Effector memory CD8-positive, alpha-beta T cell (primary cell): Measurements from ENCODE around the gene PAPSS1.
"Not testable (repeated sequence)": the region's sequence is repeated elsewhere in the genome, so short reads cannot be mapped to it uniquely, and the experiment has no call there.

Experiments used
- ATAC-seq: fragments of 150-1000 bp; cut with Tn5 transposase; replicated peaks from 2 replicates; pipeline ENCODE4 v1.10.0; 2021; ENCODE audit warnings: mild to moderate bottlenecking, moderate library complexity
- DNase-seq, 3 experiments: peaks; one replicate each; pipeline ENCODE4 v3.0.0; 2021
- H3K27ac Mint-ChIP-seq, 2 donors: one replicate each; pipeline ENCODE4 v1.8.0; 2022; ENCODE audit warnings: mild to moderate bottlenecking in 2 of 2, mixed read lengths in 2 of 2, moderate library complexity in 2 of 2
- H3K27me3 Mint-ChIP-seq, 2 donors: one replicate each; pipeline ENCODE4 v1.8.0; 2022; ENCODE audit warnings: mixed read lengths in 2 of 2
- H3K36me3 Mint-ChIP-seq: one replicate; pipeline ENCODE4 v1.8.0; 2022; ENCODE audit warnings: mild to moderate bottlenecking, moderate library complexity, mixed read lengths; ENCODE audit not compliant: insufficient read depth
- H3K4me1 Mint-ChIP-seq, 2 donors: one replicate each; pipeline ENCODE4 v1.8.0; 2022; ENCODE audit warnings: low read depth in 2 of 2, mixed read lengths in 2 of 2
- H3K4me3 Mint-ChIP-seq, 2 donors: one replicate each; pipeline ENCODE4 v1.8.0; 2022; ENCODE audit warnings: mild to moderate bottlenecking in 2 of 2, mixed read lengths in 2 of 2, moderate library complexity in 2 of 2
- H3K9me3 Mint-ChIP-seq, 2 donors: one replicate each; pipeline ENCODE4 v1.8.0; 2022; ENCODE audit warnings: mixed read lengths in 2 of 2

The PAPSS1 gene

GRCh38 chr4:107651408-107651807 is 68.6 kb downstream of the PAPSS1 start:
- not testable (repeated sequence) for H3K4me3 Mint-ChIP-seq, ATAC-seq, H3K36me3 Mint-ChIP-seq, H3K4me1 Mint-ChIP-seq, H3K27me3 Mint-ChIP-seq, H3K9me3 Mint-ChIP-seq, DNase-seq, H3K27ac Mint-ChIP-seq

DNA sequence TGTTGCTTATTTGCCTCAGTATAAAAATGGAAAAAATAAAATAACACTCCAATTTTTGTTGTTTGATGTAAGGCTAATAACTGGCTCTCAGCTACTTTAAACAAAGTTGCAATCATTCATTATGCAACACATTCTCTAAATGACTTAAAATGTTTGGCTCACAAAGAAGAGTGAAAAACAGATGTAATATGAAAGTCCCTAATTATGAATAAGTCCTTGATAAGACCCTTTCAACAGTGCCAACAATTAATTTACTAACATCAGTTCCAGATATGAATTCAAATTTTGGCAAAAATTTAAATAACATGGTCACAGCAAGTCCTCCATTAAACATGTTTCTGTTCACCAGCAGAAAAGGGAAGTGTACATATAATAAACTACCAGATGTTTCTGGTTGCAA is 69.8 kb downstream of the PAPSS1 start:
- ATAC-seq: no peak
- H3K27ac Mint-ChIP-seq: no peak overlapping the region
- H3K4me3 Mint-ChIP-seq: no peak overlapping the region
- peaks cover 0 to 5% of the 10 kb centered on the region in 2 donors for H3K4me1 Mint-ChIP-seq
- H3K27me3 Mint-ChIP-seq: no peaks in the 10 kb centered on the region
- DNase-seq: no peak
- H3K9me3 Mint-ChIP-seq: no peaks in the 10 kb centered on the region
- peaks cover 5% of the 10 kb centered on the region for H3K36me3 Mint-ChIP-seq

DNA sequence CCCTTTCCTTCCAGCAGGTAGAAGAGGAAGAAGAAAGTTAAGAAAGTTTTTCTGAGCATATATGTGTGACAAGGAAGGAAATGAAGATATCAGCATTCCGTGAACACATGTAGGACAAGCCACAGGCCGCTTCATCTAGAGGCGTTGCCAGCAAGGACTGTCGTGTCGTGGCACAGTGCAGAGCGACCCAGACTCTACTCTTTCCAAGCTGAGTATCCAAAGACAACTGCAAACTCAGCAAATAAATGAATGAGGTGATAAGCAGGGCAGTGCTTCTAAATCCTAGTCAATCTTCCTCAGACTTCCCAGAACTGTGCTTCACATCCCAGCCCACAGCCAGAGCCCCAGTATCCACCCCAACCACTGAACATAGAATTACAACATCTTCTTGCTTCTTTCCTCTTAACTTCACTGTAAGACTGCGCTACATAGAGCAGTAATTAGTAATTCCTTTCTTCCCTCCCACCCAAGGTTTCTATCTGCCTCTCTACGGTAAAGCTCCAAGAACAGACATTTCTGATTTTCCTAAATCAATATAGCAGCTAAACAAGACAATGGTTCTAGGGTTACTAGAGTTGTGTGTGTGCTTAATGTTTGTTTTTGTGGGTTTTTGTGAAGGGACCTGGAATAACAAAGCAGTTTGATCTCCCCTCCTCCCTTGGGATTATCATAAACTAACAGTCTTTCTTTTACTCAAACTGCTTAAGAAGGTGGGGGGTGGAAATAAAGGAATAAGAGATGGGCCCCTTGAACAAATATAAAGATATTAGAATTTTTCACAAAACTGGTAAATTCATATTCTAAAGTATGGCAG is 71.6 kb downstream of the PAPSS1 start:
- H3K4me1 Mint-ChIP-seq: peaks cover 0 to 5% of the 10 kb centered on the region in 2 donors
- H3K36me3 Mint-ChIP-seq: peaks cover 12% of the 10 kb centered on the region
- H3K27ac Mint-ChIP-seq: peak overlapping the region in 1 of 2 donors; percentile 1
- H3K9me3 Mint-ChIP-seq: no peaks in the 10 kb centered on the region
- no peaks in the 10 kb centered on the region for H3K27me3 Mint-ChIP-seq
- ATAC-seq (no peak), DNase-seq (no peak)
- no peak overlapping the region for H3K4me3 Mint-ChIP-seq

DNA sequence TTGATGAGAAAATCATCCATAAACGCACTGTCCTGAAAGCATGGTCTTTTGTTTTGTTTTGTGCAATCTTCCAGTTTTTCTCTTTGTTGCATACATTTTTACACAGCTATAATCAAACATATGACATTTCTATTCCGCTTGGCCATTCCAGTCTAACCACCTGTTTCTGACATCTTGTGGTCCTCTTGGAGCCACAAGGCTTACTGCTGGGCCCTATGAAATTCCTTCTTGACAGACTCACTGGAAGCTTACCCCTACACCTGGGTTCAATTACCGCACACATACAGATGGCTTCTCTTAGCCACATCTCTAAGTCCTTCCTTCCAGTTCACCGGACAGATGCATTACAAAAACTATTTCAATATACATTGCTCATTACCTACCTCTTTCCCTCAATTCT is 72.4 kb downstream of the PAPSS1 start:
- no peak for DNase-seq
- peaks cover 10% of the 10 kb centered on the region for H3K36me3 Mint-ChIP-seq
- peaks cover 0 to 5% of the 10 kb centered on the region in 2 donors for H3K4me1 Mint-ChIP-seq
- ATAC-seq: no peak
- H3K9me3 Mint-ChIP-seq: no peaks in the 10 kb centered on the region
- no peak overlapping the region for H3K4me3 Mint-ChIP-seq
- H3K27me3 Mint-ChIP-seq: no peaks in the 10 kb centered on the region
- H3K27ac Mint-ChIP-seq: peak overlapping the region in 1 of 2 donors; percentile 1

DNA sequence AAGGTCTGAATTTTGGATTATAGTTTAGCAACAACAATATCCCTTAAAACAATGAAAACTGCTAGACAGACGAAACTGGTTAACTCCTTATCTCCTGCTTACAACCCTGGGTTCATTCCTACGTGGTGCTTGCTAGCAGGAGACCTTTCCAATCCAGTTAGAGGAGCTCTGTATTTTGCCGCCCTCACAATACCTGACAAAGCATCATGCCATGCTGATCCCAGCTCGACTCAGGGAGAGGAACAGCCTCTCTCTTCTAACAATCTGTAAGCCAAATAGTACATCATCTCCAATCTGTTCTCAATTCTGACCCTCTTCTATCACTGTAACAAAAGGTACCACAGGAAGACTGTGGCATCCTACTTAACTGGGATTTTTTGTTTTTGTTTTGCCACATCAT is 74.4 kb downstream of the PAPSS1 start:
- Mint-ChIP-seq H3K9me3 (no peaks in the 10 kb centered on the region), H3K4me3 (no peak overlapping the region), H3K27ac (peak overlapping the region in 1 of 2 donors; percentile 1), H3K36me3 (peaks cover 10% of the 10 kb centered on the region), H3K27me3 (no peaks in the 10 kb centered on the region), H3K4me1 (peaks cover 0 to 5% of the 10 kb centered on the region in 2 donors)
- ATAC-seq (no peak), DNase-seq (no peak)

DNA sequence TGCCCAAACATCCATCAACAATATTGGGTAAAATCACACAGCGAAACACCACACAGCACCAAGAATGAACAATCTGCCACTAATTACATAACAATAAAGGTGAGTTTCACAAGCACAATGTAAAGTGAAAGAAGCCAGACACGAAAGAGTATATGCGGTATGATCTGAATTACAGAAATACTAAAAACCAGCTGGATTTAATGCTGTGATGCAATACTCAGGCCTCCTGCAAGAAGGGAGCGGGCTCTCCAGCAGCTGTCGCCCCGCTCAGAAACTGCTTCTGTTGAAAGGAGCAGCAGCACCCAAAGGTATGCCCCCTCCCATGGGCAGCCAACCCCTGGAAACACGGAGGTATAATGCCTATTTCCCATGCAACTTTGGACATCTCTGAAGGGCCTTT is 77.0 kb downstream of the PAPSS1 start:
- H3K27ac Mint-ChIP-seq: no peak overlapping the region

GRCh38 chr4:107640878-107641277 is 79.2 kb downstream of the PAPSS1 start:
- ATAC-seq (no peak), DNase-seq (no peak)
- H3K9me3 Mint-ChIP-seq: no peaks in the 10 kb centered on the region
- H3K4me3 Mint-ChIP-seq: no peak overlapping the region
- no peaks in the 10 kb centered on the region for H3K4me1 Mint-ChIP-seq
- H3K27ac Mint-ChIP-seq: no peak overlapping the region
- H3K27me3 Mint-ChIP-seq: no peaks in the 10 kb centered on the region
- peaks cover 10% of the 10 kb centered on the region for H3K36me3 Mint-ChIP-seq

More for the DNA sequence above, 77.0 kb downstream of the PAPSS1 start:
- no peak for ATAC-seq
- Mint-ChIP-seq H3K27me3 (no peaks in the 10 kb centered on the region), H3K4me1 (peaks cover 0 to 3% of the 10 kb centered on the region in 2 donors), H3K36me3 (peaks cover 10% of the 10 kb centered on the region), H3K4me3 (no peak overlapping the region), H3K9me3 (no peaks in the 10 kb centered on the region)
- no peak for DNase-seq

DNA sequence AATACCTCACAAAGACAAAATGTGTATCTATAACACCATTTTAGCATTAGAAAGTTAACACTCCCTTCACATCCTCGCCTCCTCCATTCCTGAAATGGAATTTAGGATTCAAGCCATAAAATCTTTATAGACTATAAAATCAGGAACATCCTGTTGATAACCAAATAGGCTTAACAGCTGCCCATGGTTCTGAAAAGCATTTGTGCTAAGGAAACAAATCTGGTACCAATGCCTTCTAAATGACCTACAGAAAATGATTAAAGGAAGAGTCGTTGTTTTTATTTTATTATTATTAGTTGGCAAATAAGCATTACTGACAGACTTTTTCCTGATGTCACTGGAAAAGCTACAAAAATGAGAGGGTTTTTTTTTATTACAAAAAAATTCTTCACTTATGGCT is 79.8 kb downstream of the PAPSS1 start:
- peaks cover 10% of the 10 kb centered on the region for H3K36me3 Mint-ChIP-seq
- H3K4me3 Mint-ChIP-seq: no peak overlapping the region
- H3K27me3 Mint-ChIP-seq: no peaks in the 10 kb centered on the region
- no peaks in the 10 kb centered on the region for H3K4me1 Mint-ChIP-seq
- ATAC-seq (no peak), DNase-seq (no peak)
- no peak overlapping the region for H3K27ac Mint-ChIP-seq
- no peaks in the 10 kb centered on the region for H3K9me3 Mint-ChIP-seq

- H3K27ac Mint-ChIP-seq: no peak overlapping the region
- H3K4me3 Mint-ChIP-seq: no peak overlapping the region
- no peaks in the 10 kb centered on the region for H3K4me1 Mint-ChIP-seq
- H3K9me3 Mint-ChIP-seq: no peaks in the 10 kb centered on the region
- H3K36me3 Mint-ChIP-seq: no peaks in the 10 kb centered on the region
- DNase-seq (no peak), ATAC-seq (no peak)
- no peaks in the 10 kb centered on the region for H3K27me3 Mint-ChIP-seq
Measured at GRCh38 chr4:107635735-107636134, 84.3 kb downstream of the PAPSS1 start.

- Mint-ChIP-seq H3K27me3 (no peaks in the 10 kb centered on the region), H3K9me3 (no peaks in the 10 kb centered on the region), H3K27ac (no peak overlapping the region), H3K4me3 (no peak overlapping the region), H3K4me1 (no peaks in the 10 kb centered on the region), H3K36me3 (peaks cover 3% of the 10 kb centered on the region)
- DNase-seq (no peak), ATAC-seq (no peak)
Measured at GRCh38 chr4:107631560-107631959, 88.5 kb downstream of the PAPSS1 start.

GRCh38 chr4:107630185-107630705 is 89.8 kb downstream of the PAPSS1 start:
- ATAC-seq (no peak), DNase-seq (no peak)
- peaks cover 3% of the 10 kb centered on the region for H3K36me3 Mint-ChIP-seq
- H3K4me1 Mint-ChIP-seq: no peaks in the 10 kb centered on the region
- H3K27ac Mint-ChIP-seq: no peak overlapping the region
- no peak overlapping the region for H3K4me3 Mint-ChIP-seq
- no peaks in the 10 kb centered on the region for H3K9me3 Mint-ChIP-seq
- no peaks in the 10 kb centered on the region for H3K27me3 Mint-ChIP-seq

- Mint-ChIP-seq H3K27ac (no peak overlapping the region), H3K36me3 (peaks cover 3% of the 10 kb centered on the region), H3K4me3 (no peak overlapping the region), H3K27me3 (no peaks in the 10 kb centered on the region), H3K9me3 (no peaks in the 10 kb centered on the region), H3K4me1 (peaks cover 0 to 6% of the 10 kb centered on the region in 2 donors)
- ATAC-seq (no peak), DNase-seq (no peak)
Measured at GRCh38 chr4:107629318-107629717, 90.7 kb downstream of the PAPSS1 start.

DNA sequence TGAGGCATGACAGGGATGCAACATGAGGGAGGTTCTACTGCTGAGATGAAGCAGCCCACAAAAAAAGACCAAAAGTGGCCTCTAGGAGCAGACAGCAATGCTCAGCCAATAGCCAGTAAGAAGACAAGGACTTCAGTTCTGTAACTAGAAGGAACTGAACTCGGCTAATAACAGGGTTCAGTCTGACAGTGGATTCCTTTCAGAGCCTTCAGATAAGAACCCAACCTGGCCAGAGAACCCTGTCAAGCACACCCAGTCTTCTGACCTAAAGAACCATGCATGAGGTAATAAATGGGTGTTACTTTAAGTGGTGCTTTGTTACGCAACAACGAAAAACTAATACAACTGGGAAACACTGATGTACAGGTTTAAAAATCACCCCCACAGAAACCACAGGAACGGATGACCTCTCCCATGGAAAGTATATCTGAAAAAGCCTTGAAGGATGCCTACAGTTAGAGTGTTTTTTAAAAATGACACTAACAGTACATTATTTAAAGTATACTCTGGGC is 94.6 kb downstream of the PAPSS1 start:
- ATAC-seq (no peak), DNase-seq (no peak)
- Mint-ChIP-seq H3K27ac (no peak overlapping the region), H3K4me1 (peaks cover 4 to 6% of the 10 kb centered on the region in 2 donors), H3K27me3 (no peaks in the 10 kb centered on the region), H3K36me3 (peaks cover 3% of the 10 kb centered on the region), H3K4me3 (no peak overlapping the region), H3K9me3 (peaks cover 5 to 7% of the 10 kb centered on the region in 2 donors)

GRCh38 chr4:107624024-107624423 is 96.0 kb downstream of the PAPSS1 start:
- Mint-ChIP-seq H3K4me1 (peaks cover 4 to 6% of the 10 kb centered on the region in 2 donors), H3K27me3 (no peaks in the 10 kb centered on the region)

More at GRCh38 chr4:107624024-107624423, 96.0 kb downstream of the PAPSS1 start:
- Mint-ChIP-seq H3K27ac (no peak overlapping the region), H3K36me3 (peaks cover 3% of the 10 kb centered on the region), H3K4me3 (no peak overlapping the region), H3K9me3 (peaks cover 5 to 7% of the 10 kb centered on the region in 2 donors)
- ATAC-seq (no peak), DNase-seq (no peak)
